ENCODE data around the gene GAN. TPM values are rescaled to one million over a fixed set of nuclear protein-coding genes. Genes with fewer than 3 reads are reported as not detected.

Gene GAN
- total RNA-seq, 1 donor: 9.1 TPM

GRCh38 chr16:81376880-81377279 lies 62.1 kb downstream of the GAN start:
- H3K4me3 ChIP-seq (ENCODE audit: low read depth, low read length): no peak overlapping the region
- TF ChIP-seq, protein P1, sequence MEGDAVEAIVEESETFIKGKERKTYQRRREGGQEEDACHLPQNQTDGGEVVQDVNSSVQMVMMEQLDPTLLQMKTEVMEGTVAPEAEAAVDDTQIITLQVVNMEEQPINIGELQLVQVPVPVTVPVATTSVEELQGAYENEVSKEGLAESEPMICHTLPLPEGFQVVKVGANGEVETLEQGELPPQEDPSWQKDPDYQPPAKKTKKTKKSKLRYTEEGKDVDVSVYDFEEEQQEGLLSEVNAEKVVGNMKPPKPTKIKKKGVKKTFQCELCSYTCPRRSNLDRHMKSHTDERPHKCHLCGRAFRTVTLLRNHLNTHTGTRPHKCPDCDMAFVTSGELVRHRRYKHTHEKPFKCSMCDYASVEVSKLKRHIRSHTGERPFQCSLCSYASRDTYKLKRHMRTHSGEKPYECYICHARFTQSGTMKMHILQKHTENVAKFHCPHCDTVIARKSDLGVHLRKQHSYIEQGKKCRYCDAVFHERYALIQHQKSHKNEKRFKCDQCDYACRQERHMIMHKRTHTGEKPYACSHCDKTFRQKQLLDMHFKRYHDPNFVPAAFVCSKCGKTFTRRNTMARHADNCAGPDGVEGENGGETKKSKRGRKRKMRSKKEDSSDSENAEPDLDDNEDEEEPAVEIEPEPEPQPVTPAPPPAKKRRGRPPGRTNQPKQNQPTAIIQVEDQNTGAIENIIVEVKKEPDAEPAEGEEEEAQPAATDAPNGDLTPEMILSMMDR (IDR thresholded peaks at IDR 0.05; ENCODE audit: insufficient read depth, low read depth, low read length): no peak
- DNase-seq (ENCODE audit: low read depth): no peak

DNA sequence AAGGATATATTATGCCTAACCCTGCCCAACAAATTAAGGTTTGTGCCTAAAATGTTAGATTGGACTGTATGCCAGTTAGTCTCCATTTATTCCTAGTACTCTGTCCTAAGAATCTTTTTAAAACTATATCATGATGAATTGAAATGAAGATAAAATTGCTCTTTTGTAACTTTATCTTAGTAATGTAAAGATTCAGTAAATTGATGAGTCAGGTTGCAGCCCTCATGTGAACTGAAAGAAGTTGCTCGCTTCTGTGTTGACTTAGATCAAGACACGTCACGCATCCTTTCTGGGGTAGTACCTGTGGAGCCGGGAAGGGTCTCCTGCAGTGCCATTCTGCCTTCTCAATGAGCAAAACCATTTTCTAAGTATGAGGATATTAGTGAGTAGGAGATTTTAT lies 63.3 kb downstream of the GAN start:
- no peak overlapping the region for H3K4me3 ChIP-seq (ENCODE audit: low read depth, low read length)
- no peak for DNase-seq (ENCODE audit: low read depth)
- TF ChIP-seq, protein P1 (IDR thresholded peaks at IDR 0.05; ENCODE audit: insufficient read depth, low read depth, low read length): no peak

DNA sequence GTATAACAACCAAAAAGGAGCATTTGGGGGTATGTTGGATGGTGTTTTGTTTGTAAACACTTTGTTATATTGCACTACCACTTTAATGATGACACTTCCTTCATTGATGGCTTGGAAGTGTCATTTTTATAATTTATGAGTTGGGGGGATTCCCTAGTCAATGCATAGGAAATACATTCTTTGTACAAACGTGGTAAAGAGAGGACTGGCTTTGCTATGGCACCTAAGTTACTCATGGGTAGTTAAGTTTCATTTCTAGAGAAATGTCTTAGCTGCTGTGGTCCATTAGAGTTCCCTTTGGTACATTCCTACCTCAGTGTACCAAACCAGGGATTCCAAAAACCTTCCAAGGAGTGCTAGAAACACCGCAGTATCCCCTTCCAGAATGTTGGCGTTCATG lies 66.2 kb downstream of the GAN start:
- TF ChIP-seq, protein P1 (IDR thresholded peaks at IDR 0.05; ENCODE audit: insufficient read depth, low read depth, low read length): no peak
- no peak for DNase-seq (ENCODE audit: low read depth)
- no peak overlapping the region for H3K4me3 ChIP-seq (ENCODE audit: low read depth, low read length)

GRCh38 chr16:81384006-81384405 lies 69.2 kb downstream of the GAN start:
- TF ChIP-seq, protein P1 (IDR thresholded peaks at IDR 0.05; ENCODE audit: insufficient read depth, low read depth, low read length): no peak
- DNase-seq (ENCODE audit: low read depth): peak; percentile 17
- no peak overlapping the region for H3K4me3 ChIP-seq (ENCODE audit: low read depth, low read length)

- TF ChIP-seq, protein P1 (IDR thresholded peaks at IDR 0.05; ENCODE audit: insufficient read depth, low read depth, low read length): no peak
- no peak for DNase-seq (ENCODE audit: low read depth)
- no peak overlapping the region for H3K4me3 ChIP-seq (ENCODE audit: low read depth, low read length)
Measured at GRCh38 chr16:81385031-81385756, 70.4 kb downstream of the GAN start.

DNA sequence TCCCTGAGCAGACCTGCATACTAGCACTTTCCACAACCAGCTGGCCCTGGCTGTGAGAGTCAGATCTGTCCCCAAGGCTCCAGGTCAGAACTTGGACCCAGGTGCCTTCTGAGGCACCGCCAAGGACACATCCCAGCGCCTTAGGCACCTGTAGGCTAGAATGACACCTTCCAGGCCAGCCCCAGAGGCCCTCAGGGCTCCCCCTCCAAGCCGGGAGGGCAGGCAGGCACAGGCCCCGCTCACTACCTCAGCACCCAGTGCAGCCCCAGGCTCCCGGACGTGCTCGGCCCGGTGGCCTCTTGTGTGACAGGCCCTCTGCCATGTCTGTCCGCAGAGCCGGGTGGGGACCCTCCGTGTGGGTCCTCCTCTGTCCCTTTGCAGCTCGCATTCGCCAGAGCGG lies 73.6 kb downstream of the GAN start:
- DNase-seq (ENCODE audit: low read depth): no peak
- H3K4me3 ChIP-seq (ENCODE audit: low read depth, low read length): no peak overlapping the region
- TF ChIP-seq, protein P1 (IDR thresholded peaks at IDR 0.05; ENCODE audit: insufficient read depth, low read depth, low read length): no peak

GRCh38 chr16:81390840-81391239 lies 76.1 kb downstream of the GAN start:
- no peak for DNase-seq (ENCODE audit: low read depth)
- no peak overlapping the region for H3K4me3 ChIP-seq (ENCODE audit: low read depth, low read length)
- TF ChIP-seq, protein P1 (IDR thresholded peaks at IDR 0.05; ENCODE audit: insufficient read depth, low read depth, low read length): no peak
